Natural killer cell (primary cell): ENCODE data around the gene ITPR1. TPM values are rescaled to one million over a fixed set of nuclear protein-coding genes. Genes with fewer than 3 reads are reported as not detected.

ENCODE experiments used
- ATAC-seq, 3 donors: fragments of 150-1000 bp in 2 of 3; fragments of 200-7000 bp in 1 of 3; cut with Tn5 transposase; 1 replicate in 1 of 3; 2 replicates in 2 of 3; pipeline ENCODE4 v1.10.0; 2021; ENCODE audit warnings: mild to moderate bottlenecking in 2 of 3, moderate library complexity in 2 of 3
- DNase-seq, 2 donors: peaks; one replicate each; pipeline versions ENCODE4 v3.0.0 to v3.0.0-alpha.2; 2013 to 2021; ENCODE audit warnings: mixed read lengths in 1 of 2
- H3K27ac ChIP-seq: one replicate; pipeline ENCODE4 v1.5.1; 2013; ENCODE audit warnings: mild to moderate bottlenecking, low read length
- H3K27me3 ChIP-seq: one replicate; pipeline ENCODE4 v1.6.1; 2013; ENCODE audit warnings: low read length; ENCODE audit not compliant: control insufficient read depth, insufficient read depth
- H3K36me3 ChIP-seq: one replicate; pipeline ENCODE4 v1.6.1; 2013; ENCODE audit warnings: low read length; ENCODE audit not compliant: control insufficient read depth, insufficient read depth
- H3K4me1 ChIP-seq: one replicate; pipeline ENCODE4 v1.6.1; 2013; ENCODE audit warnings: low read length; ENCODE audit not compliant: control insufficient read depth, insufficient read depth
- H3K4me3 ChIP-seq: one replicate; pipeline ENCODE4 v1.5.1; 2013; ENCODE audit warnings: low read length
- H3K9me3 ChIP-seq: one replicate; pipeline ENCODE4 v1.6.1; 2013; ENCODE audit warnings: low read length; ENCODE audit not compliant: control insufficient read depth, insufficient read depth
- H3K27ac Mint-ChIP-seq, 2 donors: one replicate each; pipeline ENCODE4 v1.8.0; 2022; ENCODE audit warnings: mild to moderate bottlenecking in 2 of 2, mixed read lengths in 2 of 2, moderate library complexity in 1 of 2
- H3K27me3 Mint-ChIP-seq, 2 donors: one replicate each; pipeline ENCODE4 v1.8.0; 2022; ENCODE audit warnings: low read depth in 2 of 2, mixed read lengths in 2 of 2
- H3K36me3 Mint-ChIP-seq: one replicate; pipeline ENCODE4 v1.8.0; 2022; ENCODE audit warnings: mixed read lengths
- H3K4me1 Mint-ChIP-seq, 2 donors: one replicate each; pipeline ENCODE4 v1.8.0; 2022; ENCODE audit warnings: mixed read lengths in 2 of 2
- H3K4me3 Mint-ChIP-seq: one replicate; pipeline ENCODE4 v1.8.0; 2022; ENCODE audit warnings: mild to moderate bottlenecking, moderate library complexity, mixed read lengths
- H3K9me3 Mint-ChIP-seq, 2 donors: one replicate each; pipeline ENCODE4 v1.8.0; 2022; ENCODE audit warnings: mixed read lengths in 2 of 2
- CTCF ChIP-seq: fragments of 200-600 bp; IDR thresholded peaks from one replicate; pipeline ENCODE4 v1.8.0; 2022; ENCODE audit warnings: antibody characterized with exemption
- WGBS: methylation state at CpG from one replicate; pipeline ENCODE4 v1.1.7; 2013; ENCODE audit warnings: missing lambda C conversion rate; ENCODE audit not compliant: insufficient coverage; 5-methylcytosine and 5-hydroxymethylcytosine counted together
- intact Hi-C: fragments of 100-400 bp; cut with micrococcal nuclease; formaldehyde crosslinking; loops from one replicate; pipeline ENCODE4 v1.14.2; 2022
- total RNA-seq, 4 donors: library from RNA; stranded (reverse); fragments of 120-200 nt in 1 of 4; gene quantifications; one replicate each; pipeline versions ENCODE4 v1.2.3 to v1.2.4, GENCODE V29; 2013 to 2022

Gene ITPR1
- total RNA-seq, 3 donors from 2014 or later (not counting 1 experiment from before 2014, with no cell fraction given) = 86.7 to 123 (median 94.8) TPM

GRCh38 chr3:4806535-4807108 is 313.5 kb downstream of the ITPR1 start:
- H3K27ac Mint-ChIP-seq = no peak overlapping the region
- WGBS = 92% methylated on average over 6 of the region's 6 CpGs
- Histone ChIP-seq H3K4me3 (no peak overlapping the region), H3K4me1 (peaks cover 5% of the 10 kb centered on the region), H3K9me3 (no peaks in the 10 kb centered on the region), H3K36me3 (peaks cover 8% of the 10 kb centered on the region), H3K27ac (no peak overlapping the region), H3K27me3 (no peaks in the 10 kb centered on the region)
- no peaks in the 10 kb centered on the region for H3K27me3 Mint-ChIP-seq
- H3K4me3 Mint-ChIP-seq = no peak overlapping the region
- TF ChIP-seq CTCF = no peak
- peaks cover 0 to 39% of the 10 kb centered on the region in 2 donors for H3K4me1 Mint-ChIP-seq
- no peaks in the 10 kb centered on the region for H3K9me3 Mint-ChIP-seq
- H3K36me3 Mint-ChIP-seq = no peaks in the 10 kb centered on the region
- ATAC-seq (no peak), DNase-seq (no peak)
- intact Hi-C loops = no loop called here

- peak overlapping the region in 1 of 2 donors; percentile 17 for H3K27ac Mint-ChIP-seq
- no peak overlapping the region for H3K4me3 Mint-ChIP-seq
- ATAC-seq = no peak
- Histone ChIP-seq H3K9me3 (no peaks in the 10 kb centered on the region), H3K27me3 (no peaks in the 10 kb centered on the region), H3K36me3 (peaks cover 8% of the 10 kb centered on the region), H3K27ac (no peak overlapping the region), H3K4me3 (no peak overlapping the region), H3K4me1 (peaks cover 5% of the 10 kb centered on the region)
- 96% methylated on average over 12 of the region's 13 CpGs for WGBS
- no peaks in the 10 kb centered on the region for H3K9me3 Mint-ChIP-seq
- intact Hi-C loops = no loop called here
- no peak for DNase-seq
- peaks cover 0 to 33% of the 10 kb centered on the region in 2 donors for H3K4me1 Mint-ChIP-seq
- no peaks in the 10 kb centered on the region for H3K27me3 Mint-ChIP-seq
- H3K36me3 Mint-ChIP-seq = peaks cover 3% of the 10 kb centered on the region
- TF ChIP-seq CTCF = no peak
These were observed 314.5 kb downstream of the ITPR1 start for GRCh38 chr3:4807381-4808280.

GRCh38 chr3:4808637-4809036 is 315.5 kb downstream of the ITPR1 start:
- ATAC-seq = no peak
- peaks cover 13% of the 10 kb centered on the region for H3K36me3 Mint-ChIP-seq
- H3K9me3 Mint-ChIP-seq = no peaks in the 10 kb centered on the region
- Histone ChIP-seq H3K27me3 (no peaks in the 10 kb centered on the region), H3K9me3 (no peaks in the 10 kb centered on the region), H3K4me1 (peaks cover 5% of the 10 kb centered on the region), H3K27ac (no peak overlapping the region), H3K36me3 (peaks cover 12% of the 10 kb centered on the region), H3K4me3 (no peak overlapping the region)
- DNase-seq = no peak
- H3K4me1 Mint-ChIP-seq = peaks cover 0 to 29% of the 10 kb centered on the region in 2 donors
- TF ChIP-seq CTCF = no peak
- H3K27me3 Mint-ChIP-seq = no peaks in the 10 kb centered on the region
- no peak overlapping the region for H3K27ac Mint-ChIP-seq
- intact Hi-C loops = no loop called here
- WGBS = 89% methylated on average over 3 of the region's 4 CpGs
- H3K4me3 Mint-ChIP-seq = no peak overlapping the region
